Thyroid gland (tissue), 4 donors: Measurements from ENCODE around the gene DRD2.

Experiments
- POLR2A ChIP-seq, 2 donors: fragments of 450-650 bp; IDR thresholded peaks; one replicate each; pipeline ENCODE4 v1.6.1; 2017; ENCODE audit warnings: antibody characterized with exemption in 2 of 2, mild to moderate bottlenecking in 2 of 2, moderate library complexity in 1 of 2
- TF ChIP-seq, protein P1 (sequence below), 6 experiments: fragments of 200-600 bp in 3 of 6; fragments of 450-650 bp in 3 of 6; sonication (generic) in 3 of 6; IDR thresholded peaks; one replicate each; pipeline ENCODE4 v1.5.1; 2016 to 2019; ENCODE audit warnings: antibody characterized with exemption in 6 of 6, mild to moderate bottlenecking in 2 of 6, inconsistent platforms in 1 of 6, moderate library complexity in 1 of 6

DNA sequence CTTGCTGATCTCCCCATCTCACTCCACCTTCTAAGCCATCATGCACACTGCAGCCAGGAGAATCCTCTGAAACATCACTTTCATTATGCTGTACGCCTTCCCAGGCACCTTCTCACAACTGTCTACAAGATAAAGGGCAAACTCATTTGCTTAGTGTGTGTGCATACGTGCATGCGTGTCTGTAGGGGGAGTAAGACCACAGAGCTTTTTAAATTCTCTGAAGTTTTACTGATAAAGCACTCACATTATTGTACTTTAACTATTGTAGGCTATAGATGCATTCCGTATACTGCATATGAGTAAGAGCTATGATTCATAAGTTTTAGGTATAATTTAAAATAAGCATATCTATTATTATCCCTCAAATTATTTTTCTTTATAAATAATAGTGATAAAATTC, 102.9 kb downstream of the DRD2 start:
- TF ChIP-seq, protein P1, sequence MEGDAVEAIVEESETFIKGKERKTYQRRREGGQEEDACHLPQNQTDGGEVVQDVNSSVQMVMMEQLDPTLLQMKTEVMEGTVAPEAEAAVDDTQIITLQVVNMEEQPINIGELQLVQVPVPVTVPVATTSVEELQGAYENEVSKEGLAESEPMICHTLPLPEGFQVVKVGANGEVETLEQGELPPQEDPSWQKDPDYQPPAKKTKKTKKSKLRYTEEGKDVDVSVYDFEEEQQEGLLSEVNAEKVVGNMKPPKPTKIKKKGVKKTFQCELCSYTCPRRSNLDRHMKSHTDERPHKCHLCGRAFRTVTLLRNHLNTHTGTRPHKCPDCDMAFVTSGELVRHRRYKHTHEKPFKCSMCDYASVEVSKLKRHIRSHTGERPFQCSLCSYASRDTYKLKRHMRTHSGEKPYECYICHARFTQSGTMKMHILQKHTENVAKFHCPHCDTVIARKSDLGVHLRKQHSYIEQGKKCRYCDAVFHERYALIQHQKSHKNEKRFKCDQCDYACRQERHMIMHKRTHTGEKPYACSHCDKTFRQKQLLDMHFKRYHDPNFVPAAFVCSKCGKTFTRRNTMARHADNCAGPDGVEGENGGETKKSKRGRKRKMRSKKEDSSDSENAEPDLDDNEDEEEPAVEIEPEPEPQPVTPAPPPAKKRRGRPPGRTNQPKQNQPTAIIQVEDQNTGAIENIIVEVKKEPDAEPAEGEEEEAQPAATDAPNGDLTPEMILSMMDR (IDR thresholded peaks at IDR 0.05): no peak
- no peak for TF ChIP-seq POLR2A (IDR thresholded peaks at IDR 0.05)
